H1 (cell line): ENCODE measurements around the gene SUSD5. TPM values are rescaled to one million over a fixed set of nuclear protein-coding genes. Genes with fewer than 3 reads are reported as not detected.

ENCODE experiments used
- CTCF ChIA-PET: fragments of 300-600 bp; sonication (Branson Sonifier 250); formaldehyde crosslinking; loops from one replicate; lab custom pipeline; 2021; ENCODE audit not compliant: partially characterized antibody; lab: Charles Lee
- POLR2A ChIA-PET: fragments of 300-600 bp; sonication (Branson Sonifier 250); formaldehyde crosslinking; loops from one replicate; lab custom pipeline; 2021; ENCODE audit warnings: inconsistent platforms; ENCODE audit not compliant: partially characterized antibody; lab: Charles Lee
- DNase-seq, 2 experiments: peaks; one replicate each; pipeline versions ENCODE4 v3.0.0 to v3.0.0-alpha.2; 2010 to 2022; ENCODE audit warnings: low spot score in 2 of 2, low read depth in 1 of 2, mixed read lengths in 1 of 2
- FAIRE-seq: peaks from 2 replicates; lab custom pipeline; 2011; peaks lifted over from hg19 to GRCh38; lab: Jason Lieb, UNC
- H2AFZ ChIP-seq: 2 replicates; pipeline ENCODE4 v1.8.1; 2012; ENCODE audit warnings: low read length, inconsistent platforms
- H2AK5ac ChIP-seq: 2 replicates; pipeline ENCODE4 v1.6.1; 2013; ENCODE audit warnings: low read depth, low read length
- H2BK120ac ChIP-seq: replicated peaks from 2 replicates; pipeline ENCODE3; 2013; ENCODE audit warnings: low read depth, low read length, inconsistent platforms
- H2BK12ac ChIP-seq: 2 replicates; pipeline ENCODE4 v1.6.1; 2013; ENCODE audit warnings: low read depth, low read length
- H2BK15ac ChIP-seq: 2 replicates; pipeline ENCODE4 v1.6.1; 2013; ENCODE audit warnings: low read length
- H2BK20ac ChIP-seq: 2 replicates; pipeline ENCODE4 v1.6.1; 2013; ENCODE audit warnings: low read length
- H2BK5ac ChIP-seq: 2 replicates; pipeline ENCODE4 v1.6.1; 2013; ENCODE audit warnings: low read depth, low read length
- H3K14ac ChIP-seq: 2 replicates; pipeline ENCODE4 v1.6.1; 2013; ENCODE audit warnings: inconsistent platforms; ENCODE audit not compliant: insufficient read length
- H3K18ac ChIP-seq: 2 replicates; pipeline ENCODE4 v1.6.1; 2013; ENCODE audit warnings: low read length; ENCODE audit errors: extremely low read depth
- H3K23ac ChIP-seq: 2 replicates; pipeline ENCODE4 v1.6.1; 2013; ENCODE audit warnings: inconsistent platforms; ENCODE audit not compliant: insufficient read length
- H3K23me2 ChIP-seq: 2 replicates; pipeline ENCODE4 v1.6.1; 2013; ENCODE audit warnings: low read depth, low read length
- H3K27ac ChIP-seq: 2 replicates; pipeline ENCODE4 v1.6.1; 2011; ENCODE audit warnings: low read depth, low read length, inconsistent platforms
- H3K27me3 ChIP-seq, 4 experiments: replicated peaks in 1 of 4; 1 replicate in 1 of 4; 2 replicates in 3 of 4; pipeline versions ENCODE4 v1.6.1 to v1.8.1; 2011 to 2013; ENCODE audit warnings: low read length in 3 of 4, mild to moderate bottlenecking in 3 of 4, inconsistent platforms in 2 of 4, mixed read lengths in 2 of 4, moderate library complexity in 1 of 4; ENCODE audit not compliant: control insufficient read depth in 3 of 4, insufficient read depth in 3 of 4; ENCODE audit errors: extremely low read depth in 1 of 4
- H3K36me3 ChIP-seq, 4 experiments: 2 replicates each; pipeline versions ENCODE4 v1.6.1 to v1.8.1; 2011 to 2013; ENCODE audit warnings: mild to moderate bottlenecking in 4 of 4, low read length in 3 of 4, moderate library complexity in 2 of 4, control low read depth in 1 of 4, inconsistent platforms in 1 of 4; ENCODE audit not compliant: insufficient read depth in 4 of 4, control insufficient read depth in 2 of 4
- H3K4ac ChIP-seq: replicated peaks from 2 replicates; pipeline ENCODE3; 2013; ENCODE audit warnings: low read length, low read depth, mixed read lengths, inconsistent platforms; ENCODE audit not compliant: insufficient read length
- H3K4me1 ChIP-seq, 4 experiments: replicated peaks in 1 of 4; 1 replicate in 1 of 4; 2 replicates in 3 of 4; pipeline versions ENCODE4 v1.6.1 to v1.8.1; 2011 to 2013; ENCODE audit warnings: low read length in 3 of 4, inconsistent platforms in 2 of 4, mixed read lengths in 1 of 4; ENCODE audit not compliant: insufficient read depth in 4 of 4, control insufficient read depth in 3 of 4
- H3K4me2 ChIP-seq, 2 experiments: 2 replicates each; pipeline versions ENCODE4 v1.6.1 to v1.8.1; 2011 to 2013; ENCODE audit warnings: low read depth in 2 of 2, low read length in 2 of 2, control low read depth in 1 of 2, inconsistent platforms in 1 of 2, mild to moderate bottlenecking in 1 of 2; ENCODE audit not compliant: insufficient read depth in 1 of 2
- H3K4me3 ChIP-seq, 4 experiments: fragments of 200-600, 300-600 bp in 1 of 4; sonication (generic), shearing (Covaris generic), sonication (Bioruptor Twin) in 1 of 4; 2 replicates each; pipeline versions ENCODE4 v1.5.1 to v1.8.1; 2011 to 2016; ENCODE audit warnings: low read length in 4 of 4, low read depth in 3 of 4, control low read depth in 2 of 4, inconsistent platforms in 2 of 4, mild to moderate bottlenecking in 2 of 4, mixed read lengths in 1 of 4, moderate library complexity in 1 of 4; ENCODE audit not compliant: insufficient read depth in 2 of 4; ENCODE audit errors: extremely low read depth in 1 of 4
- H3K56ac ChIP-seq: replicated peaks from 2 replicates; pipeline ENCODE3; 2013; ENCODE audit warnings: low read depth, mild to moderate bottlenecking, mixed read lengths, low read length, inconsistent platforms; ENCODE audit not compliant: insufficient read length
- H3K79me1 ChIP-seq: 2 replicates; pipeline ENCODE4 v1.6.1; 2013; ENCODE audit warnings: low read depth, low read length, control low read depth
- H3K79me2 ChIP-seq, 2 experiments: 2 replicates each; pipeline versions ENCODE4 v1.6.1 to v1.8.1; 2012 to 2013; ENCODE audit warnings: low read length in 2 of 2, mild to moderate bottlenecking in 2 of 2, inconsistent platforms in 1 of 2; ENCODE audit not compliant: insufficient read depth in 2 of 2, control insufficient read depth in 1 of 2
- H3K9ac ChIP-seq, 4 experiments: replicated peaks in 1 of 4; 1 replicate in 1 of 4; 2 replicates in 3 of 4; pipeline versions ENCODE4 v1.6.1 to v1.8.1; 2011 to 2013; ENCODE audit warnings: low read depth in 3 of 4, low read length in 3 of 4, control low read depth in 2 of 4, mild to moderate bottlenecking in 2 of 4, moderate library complexity in 2 of 4, inconsistent platforms in 1 of 4; ENCODE audit errors: extremely low read depth in 1 of 4
- H3K9me3 ChIP-seq, 2 experiments: 2 replicates each; pipeline versions ENCODE4 v1.6.1 to v1.8.1; 2012 to 2013; ENCODE audit warnings: mild to moderate bottlenecking in 2 of 2, moderate library complexity in 2 of 2, control low read depth in 1 of 2, inconsistent platforms in 1 of 2, low read depth in 1 of 2, low read length in 1 of 2, mixed read lengths in 1 of 2; ENCODE audit not compliant: insufficient read depth in 2 of 2
- H4K20me1 ChIP-seq, 2 experiments: replicated peaks in 1 of 2; 2 replicates each; pipeline versions ENCODE3 to v1.8.1; 2011 to 2013; ENCODE audit warnings: inconsistent platforms in 2 of 2, low read length in 2 of 2, mild to moderate bottlenecking in 1 of 2; ENCODE audit not compliant: insufficient read depth in 2 of 2, control insufficient read depth in 1 of 2
- H4K5ac ChIP-seq: 2 replicates; pipeline ENCODE4 v1.6.1; 2013; ENCODE audit warnings: low read length, low read depth, mixed read lengths, inconsistent platforms; ENCODE audit not compliant: insufficient read length
- H4K8ac ChIP-seq: 2 replicates; pipeline ENCODE4 v1.8.0; 2013; ENCODE audit warnings: mild to moderate bottlenecking, moderate library complexity, low read length, inconsistent platforms; ENCODE audit not compliant: insufficient read depth; ENCODE audit errors: extremely low read depth
- H4K91ac ChIP-seq: replicated peaks from 2 replicates; pipeline ENCODE3; 2013; ENCODE audit warnings: low read length, mixed read lengths, inconsistent platforms; ENCODE audit not compliant: insufficient read length
- ASH2L ChIP-seq: fragments of 200-600, 300-600 bp; sonication (generic); IDR thresholded peaks from one replicate; pipeline ENCODE4 v1.7.1; 2017; ENCODE audit warnings: low read length
- ATF2 ChIP-seq: IDR thresholded peaks from 2 replicates; pipeline ENCODE4 v1.6.1; 2012; ENCODE audit warnings: low read length, inconsistent platforms
- CHD2 ChIP-seq: IDR thresholded peaks from 2 replicates; pipeline ENCODE4 v1.6.1; 2012; ENCODE audit warnings: low read length, improper control_type of control experiment
- E2F6 ChIP-seq: IDR thresholded peaks from 2 replicates; pipeline ENCODE4 v1.6.1; 2012; ENCODE audit warnings: inconsistent platforms
- NRF1 ChIP-seq: IDR thresholded peaks from 2 replicates; pipeline ENCODE4 v1.6.1; 2011; ENCODE audit warnings: mild to moderate bottlenecking, low read depth, low read length, improper control_type of control experiment
- RBBP5 ChIP-seq: IDR thresholded peaks from 2 replicates; pipeline ENCODE4 v1.7.1; 2012; ENCODE audit warnings: low read depth, mild to moderate bottlenecking, inconsistent platforms, low read length, moderate library complexity, borderline replicate concordance
- SP1 ChIP-seq: IDR thresholded peaks from 2 replicates; pipeline ENCODE4 v1.6.1; 2011; ENCODE audit warnings: low read depth, low read length
- TCF12 ChIP-seq: IDR thresholded peaks from 2 replicates; pipeline ENCODE4 v1.6.1; 2011; ENCODE audit warnings: low read depth, mild to moderate bottlenecking, low read length
- WGBS, 2 experiments: shearing (Covaris generic) in 1 of 2; methylation state at CpG; one replicate each; pipeline versions ENCODE4 v1.1.6 to v1.1.7; 2013 to 2015; ENCODE audit warnings: low lambda C conversion rate in 2 of 2, mixed read lengths in 2 of 2, inconsistent platforms in 1 of 2, low coverage in 1 of 2, missing lambda C conversion rate in 1 of 2; ENCODE audit not compliant: insufficient replicate concordance in 2 of 2, insufficient coverage in 1 of 2, insufficient read length in 1 of 2; ENCODE audit errors: extremely low coverage in 1 of 2, missing lambda C conversion rate in 1 of 2; 5-methylcytosine and 5-hydroxymethylcytosine counted together
- polyA plus RNA-seq, 7 experiments: library from polyadenylated mRNA; depleted of rRNA in 3 of 7; stranded (reverse) in 5 of 7; unstranded in 2 of 7; fragments of >200 nt in 5 of 7; fragments of 200-250 nt in 2 of 7; gene quantifications; 1 replicate in 5 of 7; 2 replicates in 1 of 7; 4 replicates in 1 of 7; pipeline versions ENCODE4 v1.2.1 to v1.2.3, GENCODE V29; 2011 to 2013; ENCODE audit warnings: missing spikeins in 2 of 7, mixed read lengths in 2 of 7
- total RNA-seq: library from RNA; stranded (reverse); fragmentation: NEBNext Ultra II Directional; extraction: Animal tissue kit (Norgen Biotek cat#: 25700); gene quantifications from 2 replicates; pipeline ENCODE4 v1.2.1, GENCODE V29; 2021

Gene SUSD5
- total and polyA plus RNA-seq, 2 of the 8 experiments (the other 6 are each of a cell fraction or from before 2014, with no cell fraction given): 0.92 to 3.3 TPM

- FAIRE-seq (no peak), DNase-seq (peak; percentile 82 to 96)
- peak within 1 kb of the TSS; percentile 72 for H3K4ac ChIP-seq
- peak within 1 kb of the TSS; percentile 92 for H4K8ac ChIP-seq
- H3K4me3 ChIP-seq: peak within 1 kb of the TSS; percentile 66 to 98 (median 70)
- H3K18ac ChIP-seq: peak within 1 kb of the TSS; percentile 95
- H3K9ac ChIP-seq: peak within 1 kb of the TSS; percentile 46 to 65 (median 61); a peak in 6 of 7 replicates
- no peak within 1 kb of the TSS for H2AK5ac ChIP-seq
- H2BK12ac ChIP-seq: peak within 1 kb of the TSS; percentile 90; the same call in 1 of the 2 replicates
- no peaks in the 10 kb centered on the region for H3K27me3 ChIP-seq
- H3K56ac ChIP-seq: no peak within 1 kb of the TSS
- H3K79me2 ChIP-seq: peaks cover 0 to 4% of the 10 kb centered on the region in 2 experiments; a peak in 2 of 4 replicates
- H3K9me3 ChIP-seq: peaks cover 0 to 3% of the 10 kb centered on the region in 2 experiments; a peak in 1 of 4 replicates
- H3K4me2 ChIP-seq: peak within 1 kb of the TSS; percentile 69 to 89
- peak within 1 kb of the TSS; percentile 89 for H4K5ac ChIP-seq
- ChIA-PET CTCF (interaction anchor here (0.6 to 1.5 kb wide), 2 partner anchors 14 to 1348 kb away, joined by 4 to 5 read pairs; no protein-coding TSS in a partner anchor), POLR2A (interaction anchor here (0.9 to 1.0 kb wide), 2 partner anchors 16 to 39 kb away, joined by 4 to 6 read pairs; no protein-coding TSS in a partner anchor)
- peaks cover 10% of the 10 kb centered on the region for H3K23me2 ChIP-seq
- peaks cover 5% of the 10 kb centered on the region; the same call in 1 of the 2 replicates for H3K79me1 ChIP-seq
- H2BK120ac ChIP-seq: no peak within 1 kb of the TSS
- H2BK5ac ChIP-seq: no peak within 1 kb of the TSS; the same call in 1 of the 2 replicates
- peak within 1 kb of the TSS; percentile 92; the same call in 1 of the 2 replicates for H2BK15ac ChIP-seq
- H2AFZ ChIP-seq: peak within 1 kb of the TSS; percentile 80; the same call in 1 of the 2 replicates
- no peak within 1 kb of the TSS for H2BK20ac ChIP-seq
- H3K14ac ChIP-seq: no peak within 1 kb of the TSS
- peak within 1 kb of the TSS; percentile 52 for H4K91ac ChIP-seq
- H3K36me3 ChIP-seq: no peaks in the 10 kb centered on the region; a peak in 1 of 8 replicates
- WGBS, 2 experiments: 1% methylated on average over 74 of the region's 98 CpGs; no CpG with 5 or more reads in 1 of the 2 experiments
- H3K4me1 ChIP-seq: peaks cover 0 to 5% (median 3%) of the 10 kb centered on the region in 4 experiments; a peak in 5 of 7 replicates
- peaks cover 3 to 5% of the 10 kb centered on the region in 2 experiments for H4K20me1 ChIP-seq
- H3K23ac ChIP-seq: no peak within 1 kb of the TSS
- no peak within 1 kb of the TSS for H3K27ac ChIP-seq
- TF ChIP-seq ATF2: no peak
- TF ChIP-seq CHD2: no peak
- no peak for TF ChIP-seq NRF1
- TF ChIP-seq TCF12: no peak
- peak; percentile 52 for TF ChIP-seq E2F6
- no peak for TF ChIP-seq SP1
- TF ChIP-seq RBBP5: peak; percentile 96
- peak; percentile 96 for TF ChIP-seq ASH2L
Observed at GRCh38 chr3:33113772-33114621, 104.6 kb downstream of the SUSD5 start, which contains the start of gene CRTAP. Gene CRTAP, plus strand, starts transcription at chr3:33114014. Its CDS starts 64 bp downstream, at chr3:33114078.
